GM21528 (cell line): ENCODE measurements around the gene CORO2B.
"Not testable (repeated sequence)": the region's sequence is repeated elsewhere in the genome, so short reads cannot be mapped to it uniquely, and the experiment has no call there.

Experiments used
- ATAC-seq: cut with Tn5 transposase; IDR thresholded peaks from one replicate; pipeline ENCODE4 v1.9.1; 2021; ENCODE audit warnings: mild to moderate bottlenecking, moderate library complexity; ENCODE audit not compliant: unreplicated experiment, low FRiP score

CORO2B gene

GRCh38 chr15:68641376-68641775 is 62.6 kb downstream of the CORO2B start:
- no peak for ATAC-seq

DNA sequence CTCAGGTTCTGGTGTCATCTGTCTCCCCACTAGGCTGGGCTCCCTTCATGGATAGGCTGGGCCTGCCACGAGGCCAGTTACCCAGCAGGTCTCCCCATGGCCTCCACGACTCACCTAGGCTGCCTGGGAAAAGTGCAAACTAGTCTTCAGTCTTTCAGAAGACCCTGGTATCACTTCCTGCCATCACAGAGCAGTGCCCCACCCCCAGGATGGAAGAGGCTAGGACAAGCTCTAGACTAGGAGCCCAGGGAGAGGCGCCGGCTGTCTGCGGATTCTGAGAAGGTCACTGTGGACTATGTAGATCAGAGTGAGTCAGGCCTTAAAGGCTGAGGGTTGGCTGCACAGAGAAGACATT is 63.7 kb downstream of the CORO2B start:
- ATAC-seq = no peak

- no peak for ATAC-seq
Measured at GRCh38 chr15:68643216-68643830, 64.5 kb downstream of the CORO2B start.

GRCh38 chr15:68644083-68644904 is 65.5 kb downstream of the CORO2B start:
- no peak for ATAC-seq

DNA sequence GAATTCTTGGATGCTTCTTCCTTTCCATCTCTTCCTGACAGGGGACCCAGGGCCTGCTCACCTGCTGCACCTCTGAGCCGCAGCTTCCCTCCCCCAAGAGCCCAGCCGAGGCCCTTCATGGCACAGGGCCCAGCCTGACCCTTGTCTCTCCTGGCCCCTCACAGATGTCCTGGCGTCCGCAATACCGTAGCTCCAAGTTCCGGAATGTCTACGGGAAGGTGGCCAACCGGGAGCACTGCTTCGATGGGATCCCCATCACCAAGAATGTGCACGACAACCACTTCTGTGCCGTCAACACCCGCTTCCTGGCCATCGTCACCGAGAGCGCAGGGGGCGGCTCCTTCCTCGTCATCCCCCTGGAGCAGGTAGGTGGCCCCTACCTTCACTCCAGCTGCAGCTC is 66.2 kb downstream of the CORO2B start:
- ATAC-seq = no peak

DNA sequence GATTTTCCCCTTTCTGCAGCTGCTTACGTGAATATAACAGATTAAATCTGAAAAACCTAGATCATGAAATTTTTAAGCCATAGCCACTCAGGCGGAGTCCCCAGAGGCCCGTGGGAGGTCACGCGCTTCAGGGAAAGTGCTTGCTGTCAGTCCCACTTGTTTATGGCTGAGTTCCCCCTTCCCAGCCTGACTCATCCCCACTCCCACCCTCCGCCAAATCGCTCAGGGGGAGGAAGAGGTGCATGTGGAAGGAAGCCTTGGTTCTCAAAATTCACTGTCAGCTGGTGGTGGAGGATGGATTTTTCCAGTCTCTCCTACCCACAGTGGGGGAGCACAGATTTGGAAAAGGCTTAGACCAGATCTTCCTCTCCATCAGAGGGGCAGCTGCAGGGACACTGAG is 67.4 kb downstream of the CORO2B start:
- ATAC-seq = no peak

GRCh38 chr15:68646696-68647095 is 67.9 kb downstream of the CORO2B start:
- ATAC-seq = no peak

DNA sequence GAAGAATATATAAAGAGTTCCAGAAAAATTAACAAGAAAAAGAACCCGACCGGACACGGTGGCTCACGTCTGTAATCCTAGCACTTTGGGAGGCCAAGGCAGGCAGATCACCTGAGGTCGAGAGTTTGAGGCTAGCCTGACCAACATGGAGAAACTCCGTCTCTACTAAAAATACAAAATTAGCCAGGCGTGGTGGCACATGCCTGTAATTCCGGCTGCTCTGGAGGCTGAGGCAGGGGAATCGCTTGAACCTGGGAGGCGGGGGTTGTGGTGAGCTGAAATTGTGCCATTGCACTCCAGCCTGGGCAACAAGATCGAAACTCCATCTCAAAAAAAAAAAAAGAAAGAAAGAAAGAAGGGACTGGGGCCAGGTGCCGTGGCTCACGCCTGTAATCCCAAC is 68.6 kb downstream of the CORO2B start:
- ATAC-seq = not testable (repeated sequence)

DNA sequence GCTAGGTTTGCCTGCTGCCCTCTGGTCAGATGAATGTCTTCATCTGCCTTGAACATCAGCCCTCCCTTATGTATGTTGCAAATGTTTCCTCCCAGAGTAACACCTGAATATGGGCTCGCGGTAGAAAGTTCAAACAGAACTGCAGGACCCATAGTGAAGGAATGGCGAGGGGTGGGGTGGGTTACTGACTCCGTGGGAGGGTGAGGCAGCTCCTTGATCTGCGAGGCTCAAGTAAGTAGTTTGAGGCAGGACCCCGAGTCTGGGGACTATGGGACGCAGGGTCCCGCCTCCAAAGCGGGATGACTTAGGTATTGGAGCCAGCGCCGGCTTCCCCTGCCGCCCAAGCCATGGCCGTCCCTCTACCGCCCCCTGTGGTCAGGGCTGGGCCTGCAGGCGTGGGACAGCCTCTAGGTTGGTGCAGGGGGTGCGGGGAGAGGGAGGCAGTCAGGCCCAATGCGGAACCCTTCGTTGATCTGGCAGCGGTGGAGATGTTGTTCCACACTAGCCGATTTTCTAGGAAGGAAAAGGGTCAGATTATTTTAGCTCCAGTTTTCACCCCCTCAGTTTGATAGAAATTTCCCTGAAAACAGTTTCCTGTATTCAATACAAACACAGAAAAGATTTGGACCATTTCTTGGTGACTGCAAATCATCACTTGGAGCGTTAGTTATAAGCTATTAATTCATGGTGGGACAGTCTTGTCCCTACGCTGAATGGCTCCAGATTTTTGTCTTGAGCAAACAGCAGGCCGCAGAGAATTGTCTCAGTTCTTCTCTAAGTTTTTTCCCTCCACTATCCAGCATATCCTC is 72.3 kb downstream of the CORO2B start:
- ATAC-seq = no peak

GRCh38 chr15:68651916-68652525 is 73.2 kb downstream of the CORO2B start:
- ATAC-seq = no peak

- ATAC-seq = no peak
Measured at GRCh38 chr15:68653031-68653635, 74.3 kb downstream of the CORO2B start.

GRCh38 chr15:68653801-68654200 is 75.0 kb downstream of the CORO2B start:
- ATAC-seq = no peak

GRCh38 chr15:68654786-68655560 is 76.2 kb downstream of the CORO2B start:
- no peak for ATAC-seq

GRCh38 chr15:68655686-68656437 is 77.1 kb downstream of the CORO2B start:
- ATAC-seq = no peak

GRCh38 chr15:68656438-68656739 is 77.6 kb downstream of the CORO2B start:
- no peak for ATAC-seq

DNA sequence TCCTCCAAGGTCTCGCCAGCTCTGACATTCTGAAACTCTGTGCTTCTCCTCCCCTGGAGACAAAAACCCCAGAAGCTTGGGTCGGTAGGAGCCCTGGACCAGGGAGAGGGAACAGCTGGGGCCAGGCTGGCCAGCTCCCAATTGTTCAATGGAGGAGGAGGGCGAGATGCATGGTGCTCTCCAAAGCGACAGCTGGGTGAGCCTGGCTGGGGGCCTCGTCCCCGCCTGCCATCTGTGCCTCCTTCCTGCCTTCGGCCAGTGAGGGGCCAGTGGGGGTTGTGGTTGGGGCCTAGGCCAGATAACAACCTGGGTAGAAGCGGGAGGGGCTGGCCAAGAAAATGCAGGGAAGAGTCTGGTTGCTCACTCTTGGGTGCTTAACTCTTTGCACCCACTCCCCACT is 79.4 kb downstream of the CORO2B start:
- no peak for ATAC-seq

- ATAC-seq = no peak
Measured at GRCh38 chr15:68658641-68659358, 80.0 kb downstream of the CORO2B start.

GRCh38 chr15:68663526-68663925 is 84.7 kb downstream of the CORO2B start:
- ATAC-seq = no peak
